Kidney tubule cell (primary cell): ENCODE measurements around the gene MSRB1.
"Not testable (repeated sequence)": the region's sequence is repeated elsewhere in the genome, so short reads cannot be mapped to it uniquely, and the experiment has no call there.

Source experiments
- DNase-seq: peaks from one replicate; pipeline ENCODE4 v3.0.0-alpha.2; 2018; ENCODE audit warnings: low spot score

The MSRB1 gene

GRCh38 chr16:1938910-1939309 is 4.1 kb downstream of the MSRB1 start:
- no peak for DNase-seq

GRCh38 chr16:1938316-1938715 is 4.7 kb downstream of the MSRB1 start:
- no peak for DNase-seq

- DNase-seq: no peak
Measured at GRCh38 chr16:1936945-1937479, 6.0 kb downstream of the MSRB1 start.

- DNase-seq: no peak
Measured at GRCh38 chr16:1933097-1933661, 9.8 kb downstream of the MSRB1 start.

GRCh38 chr16:1932050-1933028 is 10.7 kb downstream of the MSRB1 start:
- DNase-seq: peak; percentile 54

- no peak for DNase-seq
Measured at GRCh38 chr16:1930338-1930720, 12.7 kb downstream of the MSRB1 start.

- peak; percentile 87 for DNase-seq
Measured at GRCh38 chr16:1929578-1930337, 13.2 kb downstream of the MSRB1 start.

GRCh38 chr16:1929105-1929504 is 13.9 kb downstream of the MSRB1 start:
- DNase-seq: peak; percentile 30

GRCh38 chr16:1926271-1926670 is 16.7 kb downstream of the MSRB1 start:
- DNase-seq: peak; percentile 19

- no peak for DNase-seq
Measured at GRCh38 chr16:1924095-1924494, 18.9 kb downstream of the MSRB1 start.

GRCh38 chr16:1923299-1924034 is 19.5 kb downstream of the MSRB1 start:
- peak; percentile 45 for DNase-seq

GRCh38 chr16:1922357-1922756 is 20.6 kb downstream of the MSRB1 start:
- DNase-seq: no peak

GRCh38 chr16:1920727-1921171 is 22.2 kb downstream of the MSRB1 start:
- DNase-seq: peak; percentile 29

GRCh38 chr16:1920122-1920521 is 22.9 kb downstream of the MSRB1 start:
- not testable (repeated sequence) for DNase-seq

GRCh38 chr16:1919327-1919998 is 23.5 kb downstream of the MSRB1 start:
- no peak for DNase-seq

- no peak for DNase-seq
Measured at GRCh38 chr16:1918351-1919326, 24.4 kb downstream of the MSRB1 start, which contains the start of gene HS3ST6. Gene HS3ST6, minus strand, starts transcription at chr16:1918415. Its CDS starts 92 bp downstream, at chr16:1918323.

- DNase-seq: no peak
Measured at GRCh38 chr16:1917665-1918350, 25.2 kb downstream of the MSRB1 start.

- DNase-seq: peak; percentile 13
Measured at GRCh38 chr16:1917056-1917664, 25.8 kb downstream of the MSRB1 start.

- no peak for DNase-seq
Measured at GRCh38 chr16:1916640-1916990, 26.4 kb downstream of the MSRB1 start.
